ENCODE measurements around the gene GBGT1. TPM values are rescaled to one million over a fixed set of nuclear protein-coding genes. Genes with fewer than 3 reads are reported as not detected.
"Not testable (repeated sequence)": the region's sequence is repeated elsewhere in the genome, so short reads cannot be mapped to it uniquely, and the experiment has no call there.

The GBGT1 gene
- polyA plus RNA-seq (ENCODE audit: insufficient read length in 3 of 3) = 1 to 10 TPM; 1.8 to 3.0 (median 2.2) TPM
- long read RNA-seq, donor 1 = 0 reads
- long read RNA-seq, donor 2 = 0 reads
- long read RNA-seq, donor 3 = 0 reads
- long read RNA-seq, donor 4 = 0 reads
- long read RNA-seq, donor 5 = 0 reads
- long read RNA-seq, donor 6 = 0 reads
- long read RNA-seq, donor 7 = 0 reads
- long read RNA-seq, donor 8 = 0 reads
- long read RNA-seq, donor 9 = 0 reads
- long read RNA-seq, donor 10 = 0 reads
- long read RNA-seq, donor 11 = 0 reads
- long read RNA-seq, donor 12 = 0 reads
- long read RNA-seq, donor 13 = 0 reads
- long read RNA-seq, donor 14 = 0 reads
- long read RNA-seq, donor 15 = 0 reads
- long read RNA-seq, donor 16 = 0 reads

GRCh38 chr9:133163504-133164172 lies at the start of gene GBGT1:
Gene GBGT1, minus strand, starts transcription at chr9:133163914. Its CDS starts 1,502 bp downstream, at chr9:133162412.
- DNase-seq (ENCODE audit: extremely low read depth in 1 of 11, low read depth in 9 of 11, low spot score in 4 of 11) = no peak

GRCh38 chr9:133210609-133211008 lies 46.9 kb upstream of the GBGT1 start:
- no peak for DNase-seq (ENCODE audit: extremely low read depth in 1 of 11, low read depth in 9 of 11, low spot score in 4 of 11)

- no peak for DNase-seq (ENCODE audit: extremely low read depth in 1 of 11, low read depth in 9 of 11, low spot score in 4 of 11)
Measured at GRCh38 chr9:133210202-133210532, 46.5 kb upstream of the GBGT1 start.

DNA sequence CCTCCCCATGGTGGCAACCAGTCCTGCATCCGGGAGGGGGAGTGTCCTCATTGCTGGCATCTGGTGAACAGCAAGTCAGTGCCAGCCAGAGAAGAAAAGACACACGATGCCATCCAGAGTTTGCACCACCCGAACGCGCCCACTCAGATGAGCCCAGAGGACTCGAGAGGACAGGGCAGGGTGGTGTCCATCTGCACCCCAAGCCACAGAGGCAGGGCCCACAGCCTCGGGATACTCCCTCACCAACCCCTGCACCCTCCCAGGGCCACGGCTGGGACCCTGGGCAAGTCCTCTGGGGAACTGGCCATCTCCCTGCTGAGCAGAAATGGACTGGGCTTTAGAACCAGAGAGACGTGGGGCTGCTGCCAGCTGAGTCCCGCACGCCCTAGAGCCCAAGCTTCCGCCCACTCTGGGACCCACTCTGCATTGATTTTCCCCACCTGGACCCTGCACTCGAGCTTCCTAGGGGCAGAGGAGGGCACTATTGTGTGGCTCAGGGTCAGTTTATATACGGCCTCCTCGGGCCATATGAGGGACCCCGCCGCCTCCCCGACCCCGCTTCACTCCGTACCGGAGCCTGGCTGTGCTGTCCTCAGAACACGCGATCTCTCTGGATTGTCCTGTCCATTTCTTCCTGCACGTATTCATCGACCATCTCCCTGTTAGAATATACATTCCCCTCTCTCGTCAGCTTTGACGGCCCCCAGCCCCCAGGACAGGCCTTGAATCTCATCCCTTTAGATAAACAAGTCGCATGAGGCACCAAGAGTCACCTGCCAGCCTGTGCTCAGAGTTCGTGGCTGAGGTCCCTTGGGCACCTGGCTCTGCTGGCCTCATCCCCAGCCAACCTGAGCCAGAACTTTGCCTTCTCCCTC lies 45.9 kb upstream of the GBGT1 start:
- not testable (repeated sequence) for DNase-seq (ENCODE audit: extremely low read depth in 1 of 11, low read depth in 9 of 11, low spot score in 4 of 11)

DNA sequence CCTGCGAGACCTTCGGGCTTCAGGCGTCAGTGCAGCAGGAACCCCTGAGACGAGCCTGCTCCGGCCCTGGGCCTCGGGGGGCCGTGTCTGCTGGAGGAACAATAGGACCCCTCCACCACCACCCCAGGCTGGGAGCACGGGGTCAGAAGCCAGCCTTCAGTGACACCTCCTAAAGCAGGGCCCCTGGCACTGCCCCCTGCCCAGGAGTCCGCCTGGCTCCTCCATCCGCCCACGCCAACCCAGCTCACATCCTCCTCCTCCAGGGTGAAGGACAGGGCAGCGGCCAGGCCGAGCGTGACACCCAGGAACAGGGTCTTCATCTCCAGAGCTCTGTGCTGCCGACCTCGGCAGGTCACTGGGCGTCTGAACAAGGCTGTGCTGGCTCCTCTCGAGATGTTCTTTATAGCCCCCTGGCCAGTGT lies 45.2 kb upstream of the GBGT1 start, which contains the start of gene OBP2B:
Gene OBP2B (minus strand): TSS at position 371 of the 421 bp plus-strand sequence. CDS start 51 bp downstream, at position 320.
- not testable (repeated sequence) for DNase-seq (ENCODE audit: extremely low read depth in 1 of 11, low read depth in 9 of 11, low spot score in 4 of 11)

DNA sequence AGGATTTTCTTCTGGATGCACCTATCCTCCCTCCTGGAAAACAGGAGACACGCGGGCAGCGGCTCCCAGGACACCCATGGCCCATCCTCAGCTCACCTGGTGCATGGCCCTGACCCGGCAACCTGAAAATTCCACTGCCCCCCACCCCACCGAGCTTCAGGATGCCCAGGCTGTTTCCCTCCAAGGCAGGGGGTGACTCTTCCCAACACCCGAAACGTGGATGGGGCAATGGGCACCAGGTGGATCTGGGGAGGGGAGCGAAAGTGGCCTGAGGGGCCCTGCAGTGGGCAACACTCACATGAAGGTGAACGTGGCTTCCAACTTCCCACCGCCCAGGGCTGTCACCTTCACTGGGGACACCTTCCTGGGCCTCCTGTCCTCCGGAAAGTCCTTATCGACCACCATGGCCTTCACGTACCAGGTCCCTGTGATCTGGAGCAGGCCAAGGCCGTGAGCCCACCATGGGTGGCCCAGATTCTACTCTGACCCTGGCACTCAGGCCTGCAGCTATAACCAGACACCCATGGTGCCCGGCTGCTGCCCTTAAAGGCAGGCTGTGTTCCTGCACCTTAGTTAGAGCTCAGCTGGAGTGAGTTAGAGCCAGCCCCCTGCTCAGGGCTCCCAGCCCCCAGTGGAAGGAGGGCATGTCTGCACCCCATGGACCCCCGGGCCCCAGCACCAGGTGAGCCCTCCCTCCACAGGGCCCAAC lies 44.6 kb upstream of the GBGT1 start:
- not testable (repeated sequence) for DNase-seq (ENCODE audit: extremely low read depth in 1 of 11, low read depth in 9 of 11, low spot score in 4 of 11)

GRCh38 chr9:133207540-133208170 lies 43.9 kb upstream of the GBGT1 start:
- DNase-seq (ENCODE audit: extremely low read depth in 1 of 11, low read depth in 9 of 11, low spot score in 4 of 11) = no peak

DNA sequence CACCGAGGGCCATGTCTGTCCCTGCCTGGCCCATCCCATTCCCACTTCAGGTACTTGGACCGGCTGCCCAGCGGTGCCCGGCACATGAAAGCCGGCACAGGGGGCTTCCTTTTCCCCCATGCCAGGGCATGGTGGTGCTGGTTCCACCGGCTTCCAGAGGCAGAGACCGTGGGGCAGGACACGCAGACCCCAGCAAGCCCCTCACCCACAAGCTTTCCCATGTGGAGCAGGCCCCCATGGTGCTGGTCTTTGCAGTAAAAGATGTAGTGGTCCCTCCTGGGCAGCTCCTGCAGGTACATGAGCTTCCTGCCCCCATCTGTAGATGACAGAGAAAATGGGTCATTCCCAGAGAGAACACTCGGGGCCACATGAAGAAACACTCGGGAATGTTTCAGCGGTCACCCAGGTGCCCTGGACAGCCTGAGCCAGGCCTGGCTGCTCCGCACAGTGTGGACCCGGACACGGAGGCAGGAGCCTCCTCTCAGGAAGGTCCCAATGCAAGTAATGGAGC lies 43.4 kb upstream of the GBGT1 start:
- DNase-seq (ENCODE audit: extremely low read depth in 1 of 11, low read depth in 9 of 11, low spot score in 4 of 11) = no peak

DNA sequence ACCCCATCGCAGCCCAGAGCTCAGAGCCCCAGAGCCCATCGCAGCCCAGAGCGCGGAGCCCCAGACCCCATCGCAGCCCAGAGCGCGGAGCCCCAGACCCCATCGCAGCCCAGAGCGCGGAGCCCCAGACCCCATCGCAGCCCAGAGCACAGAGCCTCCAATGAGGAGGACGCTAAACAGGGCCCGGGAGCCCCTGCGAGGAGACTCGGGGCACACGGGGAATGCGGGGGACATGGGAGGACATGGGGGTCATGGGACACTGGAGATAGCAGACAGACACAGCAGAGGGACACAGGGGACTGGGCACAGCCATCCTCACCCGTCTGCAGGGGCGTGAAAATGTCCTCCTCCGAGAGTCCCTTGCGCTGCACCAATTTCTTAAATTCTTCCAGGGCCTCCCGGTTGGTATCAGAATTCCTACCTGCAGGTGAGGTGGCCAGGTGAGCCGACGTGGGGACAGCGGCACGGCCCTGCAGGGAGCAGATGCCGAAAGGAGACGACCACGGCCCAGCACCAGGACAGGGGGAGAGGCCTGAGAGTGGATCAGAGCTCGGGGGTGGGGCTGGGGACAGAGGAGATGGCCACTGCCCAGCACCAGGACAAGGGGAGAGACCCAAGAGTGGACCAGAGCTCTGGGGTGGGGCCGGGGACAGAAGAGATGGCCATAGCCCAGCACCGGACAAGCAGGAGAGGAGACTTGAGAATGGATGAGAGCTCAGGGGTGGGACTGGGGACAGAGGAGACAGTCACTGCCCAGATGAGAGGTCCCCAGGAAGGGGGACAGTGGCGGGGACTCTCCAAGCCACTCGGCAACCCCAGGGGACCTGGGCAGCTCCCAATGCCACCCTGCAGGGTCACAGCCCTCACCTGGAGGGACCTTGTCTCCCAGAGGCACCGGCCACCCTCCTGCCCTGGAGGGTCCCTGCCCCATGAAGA lies 42.5 kb upstream of the GBGT1 start:
- DNase-seq (ENCODE audit: extremely low read depth in 1 of 11, low read depth in 9 of 11, low spot score in 4 of 11) = no peak

GRCh38 chr9:133205481-133205887 lies 41.8 kb upstream of the GBGT1 start:
- not testable (repeated sequence) for DNase-seq (ENCODE audit: extremely low read depth in 1 of 11, low read depth in 9 of 11, low spot score in 4 of 11)

GRCh38 chr9:133204993-133205336 lies 41.3 kb upstream of the GBGT1 start:
- no peak for DNase-seq (ENCODE audit: extremely low read depth in 1 of 11, low read depth in 9 of 11, low spot score in 4 of 11)

GRCh38 chr9:133204335-133204992 lies 40.8 kb upstream of the GBGT1 start:
- DNase-seq (ENCODE audit: extremely low read depth in 1 of 11, low read depth in 9 of 11, low spot score in 4 of 11) = no peak

DNA sequence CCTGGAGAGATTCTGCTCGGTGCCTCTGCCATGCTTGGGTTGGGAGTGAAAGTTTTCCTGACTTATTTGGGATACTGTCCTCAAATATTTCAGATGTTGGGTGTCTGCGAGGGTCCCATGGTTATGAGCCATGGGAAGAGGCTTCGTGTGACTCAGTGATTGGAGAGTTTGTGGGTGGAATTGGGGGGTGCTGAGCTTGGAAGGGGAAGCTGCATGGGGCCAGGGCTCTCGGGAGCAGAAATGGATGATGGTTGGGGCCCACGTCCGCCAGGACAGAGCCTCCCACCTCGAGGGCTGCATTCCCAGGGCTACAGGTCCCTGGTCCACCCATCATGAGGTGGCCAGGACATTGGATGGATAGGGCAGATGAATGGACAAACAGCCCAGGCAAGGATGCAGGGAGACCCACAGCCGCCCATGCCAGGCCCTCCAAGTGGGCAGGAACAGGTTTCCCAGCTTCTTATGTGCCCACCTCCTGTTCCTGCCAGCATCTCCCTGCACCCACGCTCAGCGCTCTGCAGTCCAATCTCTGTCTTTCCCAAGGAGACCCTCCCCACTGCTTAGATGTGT lies 39.9 kb upstream of the GBGT1 start:
- DNase-seq (ENCODE audit: extremely low read depth in 1 of 11, low read depth in 9 of 11, low spot score in 4 of 11) = no peak

DNA sequence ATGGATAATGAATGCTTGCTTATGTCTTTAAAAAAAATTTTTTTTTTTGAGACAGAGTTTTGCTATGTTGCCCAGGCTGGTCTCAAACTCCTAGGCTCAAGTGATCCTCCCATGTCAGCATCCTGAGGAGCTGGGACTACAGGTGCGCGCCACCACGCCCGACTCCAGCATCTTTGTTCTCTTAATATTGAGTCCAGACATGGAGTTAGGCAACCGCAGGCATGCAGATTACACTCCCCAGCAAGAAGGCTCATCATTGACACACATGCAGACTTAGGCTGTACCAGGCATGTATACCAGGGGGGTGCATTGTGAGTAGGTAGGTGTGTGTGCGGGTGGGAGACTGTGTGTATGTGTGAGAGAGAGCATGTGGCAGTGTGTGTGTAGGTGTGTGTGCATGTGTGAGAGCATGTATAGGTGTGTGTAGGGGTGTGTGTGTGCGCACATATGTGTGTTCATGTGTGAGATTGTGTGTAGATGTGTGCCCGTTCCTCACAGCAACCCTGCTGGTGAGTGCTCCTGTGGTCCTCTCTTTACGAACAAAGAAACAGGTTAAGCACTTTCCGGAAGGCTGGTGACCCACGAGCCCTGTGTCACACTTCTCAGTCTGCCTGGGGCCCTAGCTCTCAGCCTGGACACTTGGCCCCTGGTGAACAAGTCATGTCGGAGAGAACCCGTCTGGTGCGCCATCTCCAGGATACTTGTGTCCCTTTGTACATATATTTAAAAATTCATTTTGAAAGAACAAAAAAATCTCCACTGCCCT lies 39.2 kb upstream of the GBGT1 start:
- no peak for DNase-seq (ENCODE audit: extremely low read depth in 1 of 11, low read depth in 9 of 11, low spot score in 4 of 11)

- DNase-seq (ENCODE audit: extremely low read depth in 1 of 11, low read depth in 9 of 11, low spot score in 4 of 11) = no peak
Measured at GRCh38 chr9:133202145-133202513, 38.4 kb upstream of the GBGT1 start.
